ENCODE measurements around the gene TIMELESS.

DNA sequence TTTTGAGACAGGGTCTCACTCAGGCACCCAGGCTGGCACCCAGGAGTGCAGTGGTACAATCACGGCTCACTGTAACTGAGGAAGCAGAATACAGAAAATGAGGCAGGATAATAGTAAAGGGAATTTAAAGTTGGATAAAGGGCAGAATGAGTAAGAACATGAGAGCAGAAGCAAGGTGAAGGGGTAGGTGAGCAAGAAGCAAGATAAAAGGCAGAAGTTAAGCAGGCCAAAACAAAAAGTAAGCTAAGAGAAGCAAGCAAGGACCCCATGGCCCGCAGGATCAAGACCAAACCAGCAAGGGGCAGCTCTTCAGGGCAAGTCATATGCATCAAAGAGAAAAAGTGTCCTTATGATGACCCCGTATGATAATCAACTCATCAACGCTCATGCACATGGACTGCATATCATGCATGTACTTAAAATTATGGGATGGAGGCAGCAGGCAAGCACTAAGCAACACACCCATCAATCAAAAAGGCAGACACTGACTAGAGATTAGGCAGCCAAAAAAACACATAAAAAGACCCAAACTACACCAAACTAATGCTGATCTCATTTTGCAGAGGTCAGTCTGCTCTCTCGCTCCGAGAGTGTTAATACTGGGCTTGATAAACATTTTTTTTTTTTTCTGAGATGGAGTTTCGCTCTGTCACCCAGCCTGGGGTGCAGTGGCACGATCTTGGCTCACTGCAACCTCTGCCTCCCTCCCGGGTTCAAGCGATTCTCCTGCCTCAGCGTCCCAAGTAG is 11.6 kb downstream of the TIMELESS start:
- TF ChIP-seq RAD21 (IDR thresholded peaks at IDR 0.05; ENCODE audit: low read depth) (no peak), EP300 (IDR thresholded peaks at IDR 0.05; ENCODE audit: borderline replicate concordance) (no peak), FOXM1 (IDR thresholded peaks at IDR 0.05; ENCODE audit: borderline replicate concordance, low read depth) (no peak)

Data from Ishikawa (cell line).